MCF 10A (cell line): Measurements from ENCODE around the gene DIP2B. TPM values are rescaled to one million over a fixed set of nuclear protein-coding genes. Genes with fewer than 3 reads are reported as not detected.
"Not testable (repeated sequence)": the region's sequence is repeated elsewhere in the genome, so short reads cannot be mapped to it uniquely, and the experiment has no call there.

Source experiments
- BruUV-seq: library from RNA; stranded (reverse); fragments of 400-500 nt; replicated peaks from 2 replicates; lab custom pipeline; 2021; lab: Mats Ljungman, UMichigan
- CTCF ChIA-PET: fragments of 300-600 bp; sonication (Branson Sonifier 250); formaldehyde crosslinking; extraction: SDS; loops from one replicate; lab custom pipeline; 2021; ENCODE audit warnings: antibody characterized with exemption, inconsistent platforms; lab: Yijun Ruan, JAX
- POLR2A ChIA-PET: fragments of 300-600, 350-650 bp; sonication (Branson Sonifier 250); formaldehyde crosslinking; extraction: SDS; loops from one replicate; lab custom pipeline; 2020; ENCODE audit warnings: antibody characterized with exemption, inconsistent platforms; lab: Yijun Ruan, JAX
- DNase-seq: peaks from one replicate; pipeline ENCODE4 v3.0.0-alpha.2; 2018; ENCODE audit not compliant: unreplicated experiment
- H3K27ac Mint-ChIP-seq: one replicate; pipeline ENCODE4 v1.8.0; 2022; ENCODE audit warnings: mild to moderate bottlenecking, low read depth, mixed read lengths; ENCODE audit not compliant: unreplicated experiment
- H3K27me3 Mint-ChIP-seq: one replicate; pipeline ENCODE4 v1.8.0; 2022; ENCODE audit warnings: mixed read lengths; ENCODE audit not compliant: insufficient read depth, unreplicated experiment
- H3K36me3 Mint-ChIP-seq: one replicate; pipeline ENCODE4 v1.8.0; 2022; ENCODE audit warnings: mild to moderate bottlenecking, moderate library complexity, mixed read lengths; ENCODE audit not compliant: insufficient read depth, unreplicated experiment
- H3K4me1 Mint-ChIP-seq: one replicate; pipeline ENCODE4 v1.8.0; 2022; ENCODE audit warnings: mixed read lengths; ENCODE audit not compliant: insufficient read depth, unreplicated experiment
- H3K4me3 Mint-ChIP-seq: one replicate; pipeline ENCODE4 v1.8.0; 2022; ENCODE audit warnings: mild to moderate bottlenecking, moderate library complexity, mixed read lengths; ENCODE audit not compliant: unreplicated experiment
- H3K9me3 Mint-ChIP-seq: one replicate; pipeline ENCODE4 v1.8.0; 2022; ENCODE audit warnings: mixed read lengths; ENCODE audit not compliant: unreplicated experiment
- intact Hi-C: fragments of 100-400 bp; cut with micrococcal nuclease; formaldehyde crosslinking; loops from 2 replicates; pipeline ENCODE4 v1.14.1; 2022
- total RNA-seq: library from RNA; stranded (reverse); gene quantifications from 2 replicates; pipeline ENCODE4 v1.2.3, GENCODE V29; 2022
- TF ChIP-seq, protein P1 (sequence below): fragments of 200-600 bp; IDR thresholded peaks from one replicate; pipeline ENCODE4 v1.8.0; 2022; ENCODE audit warnings: antibody characterized with exemption, mild to moderate bottlenecking; ENCODE audit not compliant: unreplicated experiment

Gene DIP2B
- total RNA-seq, 1 experiment from 2014 or later, result 18.8 TPM

DNA sequence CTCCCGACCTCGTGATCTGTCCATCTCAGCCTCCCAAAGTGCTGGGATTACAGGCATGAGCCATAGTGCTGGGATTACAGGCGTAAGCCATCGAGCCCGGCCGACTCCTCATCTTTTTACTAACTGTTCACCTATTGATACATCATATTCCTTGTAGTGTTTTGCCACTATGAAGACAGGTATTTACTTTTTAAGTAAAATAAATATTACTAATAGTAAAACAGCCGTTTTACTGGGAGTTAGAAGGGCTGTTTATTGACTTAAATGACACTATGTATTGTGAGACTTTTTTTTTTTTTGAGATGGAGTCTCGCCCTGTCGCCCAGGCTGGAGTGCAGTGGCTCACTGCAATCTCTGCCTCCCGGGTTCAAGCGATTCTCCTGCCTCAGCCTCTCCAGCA, 51.5 kb downstream of the DIP2B start:
- intact Hi-C loops, result no loop called here
- no peaks in the 10 kb centered on the region for H3K36me3 Mint-ChIP-seq
- no peak overlapping the region for H3K27ac Mint-ChIP-seq
- H3K4me1 Mint-ChIP-seq, result peaks cover 11% of the 10 kb centered on the region
- TF ChIP-seq, protein P1, sequence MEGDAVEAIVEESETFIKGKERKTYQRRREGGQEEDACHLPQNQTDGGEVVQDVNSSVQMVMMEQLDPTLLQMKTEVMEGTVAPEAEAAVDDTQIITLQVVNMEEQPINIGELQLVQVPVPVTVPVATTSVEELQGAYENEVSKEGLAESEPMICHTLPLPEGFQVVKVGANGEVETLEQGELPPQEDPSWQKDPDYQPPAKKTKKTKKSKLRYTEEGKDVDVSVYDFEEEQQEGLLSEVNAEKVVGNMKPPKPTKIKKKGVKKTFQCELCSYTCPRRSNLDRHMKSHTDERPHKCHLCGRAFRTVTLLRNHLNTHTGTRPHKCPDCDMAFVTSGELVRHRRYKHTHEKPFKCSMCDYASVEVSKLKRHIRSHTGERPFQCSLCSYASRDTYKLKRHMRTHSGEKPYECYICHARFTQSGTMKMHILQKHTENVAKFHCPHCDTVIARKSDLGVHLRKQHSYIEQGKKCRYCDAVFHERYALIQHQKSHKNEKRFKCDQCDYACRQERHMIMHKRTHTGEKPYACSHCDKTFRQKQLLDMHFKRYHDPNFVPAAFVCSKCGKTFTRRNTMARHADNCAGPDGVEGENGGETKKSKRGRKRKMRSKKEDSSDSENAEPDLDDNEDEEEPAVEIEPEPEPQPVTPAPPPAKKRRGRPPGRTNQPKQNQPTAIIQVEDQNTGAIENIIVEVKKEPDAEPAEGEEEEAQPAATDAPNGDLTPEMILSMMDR, result no peak
- no peaks in the 10 kb centered on the region for H3K27me3 Mint-ChIP-seq
- BruUV-seq, result no TSS peak
- CTCF ChIA-PET, result no interaction called here
- H3K4me3 Mint-ChIP-seq, result no peak overlapping the region
- POLR2A ChIA-PET, result interaction anchor here (0.7 to 1.9 kb wide), 4 partner anchors 12 to 87 kb away, joined by 3 to 5 read pairs (median 4); no protein-coding TSS in a partner anchor
- no peak for DNase-seq
- no peaks in the 10 kb centered on the region for H3K9me3 Mint-ChIP-seq

GRCh38 chr12:50556796-50557195, 52.0 kb downstream of the DIP2B start:
- H3K36me3 Mint-ChIP-seq, H3K27ac Mint-ChIP-seq, H3K4me3 Mint-ChIP-seq, H3K9me3 Mint-ChIP-seq, H3K27me3 Mint-ChIP-seq, BruUV-seq, intact Hi-C loops: not testable (repeated sequence)
- ChIA-PET POLR2A (interaction anchor here (0.7 to 1.9 kb wide), 8 partner anchors 12 to 87 kb away, joined by 3 to 5 read pairs (median 3); no protein-coding TSS in a partner anchor), CTCF (interaction anchor here (1.3 kb wide), 1 partner anchor 14 kb away, joined by 3 read pairs; no protein-coding TSS in a partner anchor)
- H3K4me1 Mint-ChIP-seq, result peaks cover 11% of the 10 kb centered on the region
- DNase-seq, result peak; percentile 72

GRCh38 chr12:50557421-50557820, 52.6 kb downstream of the DIP2B start:
- ChIA-PET POLR2A (interaction anchor here (0.7 to 1.5 kb wide), 7 partner anchors 11 to 86 kb away, joined by 3 to 5 read pairs (median 3); no protein-coding TSS in a partner anchor), CTCF (interaction anchor here (1.3 kb wide), 1 partner anchor 15 kb away, joined by 3 read pairs; no protein-coding TSS in a partner anchor)
- Mint-ChIP-seq H3K4me1 (peaks cover 11% of the 10 kb centered on the region), H3K27ac (no peak overlapping the region), H3K9me3 (no peaks in the 10 kb centered on the region), H3K36me3 (no peaks in the 10 kb centered on the region), H3K27me3 (no peaks in the 10 kb centered on the region), H3K4me3 (no peak overlapping the region)
- TF ChIP-seq, protein P1, result no peak
- intact Hi-C loops, result no loop called here
- BruUV-seq, result no TSS peak
- no peak for DNase-seq

- Mint-ChIP-seq H3K27me3 (no peaks in the 10 kb centered on the region), H3K27ac (no peak overlapping the region), H3K9me3 (no peaks in the 10 kb centered on the region), H3K36me3 (no peaks in the 10 kb centered on the region), H3K4me1 (peaks cover 12% of the 10 kb centered on the region), H3K4me3 (no peak overlapping the region)
- no TSS peak for BruUV-seq
- ChIA-PET POLR2A (interaction anchor here (1.5 kb wide), 1 partner anchor 13 kb away, joined by 3 read pairs; no protein-coding TSS in a partner anchor), CTCF (interaction anchor here (0.6 kb wide), 1 partner anchor 55 kb away, joined by 4 read pairs; no protein-coding TSS in a partner anchor)
- no peak for DNase-seq
- TF ChIP-seq, protein P1, result no peak
- intact Hi-C loops, result no loop called here
Measured at GRCh38 chr12:50558970-50559369, 54.2 kb downstream of the DIP2B start.
